Stomach (tissue), 4 donors: ENCODE measurements around the gene ACTL7A.

Experiments used
- CTCF ChIP-seq, 7 experiments: fragments of 450-650 bp in 4 of 7; fragments of 200-600 bp in 3 of 7; sonication (generic) in 3 of 7; IDR thresholded peaks; one replicate each; pipeline ENCODE4 v1.5.1; 2016 to 2019; ENCODE audit warnings: antibody characterized with exemption in 7 of 7, control low read depth in 2 of 7, mild to moderate bottlenecking in 1 of 7
- POLR2AphosphoS5 ChIP-seq, 3 donors: sonication (generic); formaldehyde crosslinking; IDR thresholded peaks; one replicate each; pipeline ENCODE4 v1.6.1; 2016; ENCODE audit warnings: antibody characterized with exemption in 3 of 3

- TF ChIP-seq CTCF (IDR thresholded peaks at IDR 0.05) (no peak), POLR2AphosphoS5 (IDR thresholded peaks at IDR 0.05) (no peak)
These were observed 11.7 kb upstream of the ACTL7A start for GRCh38 chr9:108850293-108850897.
